ENCODE measurements around the gene NPM1. TPM values are rescaled to one million over a fixed set of nuclear protein-coding genes. Genes with fewer than 3 reads are reported as not detected.
"Not testable (repeated sequence)": the region's sequence is repeated elsewhere in the genome, so short reads cannot be mapped to it uniquely, and the experiment has no call there.

The NPM1 gene
- total RNA-seq, 4 donors from 2014 or later: 388 to 648 (median 553) TPM

- H3K27ac ChIP-seq (replicated peaks in 1 of 4): no peak overlapping the region
- DNase-seq (ENCODE audit: extremely low spot score): no peak
- intact Hi-C loops (cut with DNase I): no loop called here
- H3K4me1 ChIP-seq: peaks cover 10 to 41% (median 25%) of the 10 kb centered on the region in 4 donors
- peaks cover 53 to 98% (median 82%) of the 10 kb centered on the region in 4 donors for H3K36me3 ChIP-seq
- no peaks in the 10 kb centered on the region for H3K9me3 ChIP-seq
- H3K4me3 ChIP-seq: no peak overlapping the region
- H3K27me3 ChIP-seq: no peaks in the 10 kb centered on the region
- WGBS: 88% methylated on average over 2 of the region's 2 CpGs
- TF ChIP-seq POLR2A (IDR thresholded peaks at IDR 0.05; ENCODE audit: low read depth) (no peak), POLR2AphosphoS5 (IDR thresholded peaks at IDR 0.05) (no peak), CTCF (IDR thresholded peaks at IDR 0.05) (no peak), EP300 (IDR thresholded peaks at IDR 0.05) (no peak)
Measured at GRCh38 chr5:171397190-171397589, 9.5 kb downstream of the NPM1 start.

- WGBS: 94% methylated on average over 4 of the region's 4 CpGs
- DNase-seq (ENCODE audit: extremely low spot score): no peak
- H3K9me3 ChIP-seq: no peaks in the 10 kb centered on the region
- H3K36me3 ChIP-seq: peaks cover 49 to 94% (median 80%) of the 10 kb centered on the region in 4 donors
- H3K27me3 ChIP-seq: no peaks in the 10 kb centered on the region
- intact Hi-C loops (cut with DNase I): no loop called here
- H3K4me3 ChIP-seq: no peak overlapping the region
- no peak overlapping the region for H3K27ac ChIP-seq (replicated peaks in 1 of 4)
- peaks cover 10 to 38% (median 24%) of the 10 kb centered on the region in 4 donors for H3K4me1 ChIP-seq
- TF ChIP-seq POLR2AphosphoS5 (IDR thresholded peaks at IDR 0.05): no peak
- no peak for TF ChIP-seq EP300 (IDR thresholded peaks at IDR 0.05)
- TF ChIP-seq POLR2A (IDR thresholded peaks at IDR 0.05; ENCODE audit: low read depth): no peak
- no peak for TF ChIP-seq CTCF (IDR thresholded peaks at IDR 0.05)
Measured at GRCh38 chr5:171397599-171397998, 9.9 kb downstream of the NPM1 start.

GRCh38 chr5:171398660-171399059 is 11.0 kb downstream of the NPM1 start:
- H3K9me3 ChIP-seq; H3K27me3 ChIP-seq; H3K27ac ChIP-seq (replicated peaks in 1 of 4); intact Hi-C loops (cut with DNase I); DNase-seq (ENCODE audit: extremely low spot score); H3K4me3 ChIP-seq: not testable (repeated sequence)
- Histone ChIP-seq H3K4me1 (peaks cover 10 to 38% (median 24%) of the 10 kb centered on the region in 4 donors), H3K36me3 (peaks cover 49 to 84% (median 70%) of the 10 kb centered on the region in 4 donors)
- whole genome bisulfite sequencing: 89% methylated on average over 9 of the region's 9 CpGs

- Histone ChIP-seq H3K36me3 (peaks cover 41 to 75% (median 61%) of the 10 kb centered on the region in 4 donors), H3K4me1 (peaks cover 10 to 38% (median 23%) of the 10 kb centered on the region in 4 donors), H3K4me3 (no peak overlapping the region), H3K27ac (replicated peaks in 1 of 4) (no peak overlapping the region), H3K27me3 (no peaks in the 10 kb centered on the region), H3K9me3 (no peaks in the 10 kb centered on the region)
- WGBS: 80% methylated on average over 7 of the region's 7 CpGs
- intact Hi-C loops (cut with DNase I): no loop called here
- no peak for DNase-seq (ENCODE audit: extremely low spot score)
- TF ChIP-seq EP300 (IDR thresholded peaks at IDR 0.05) (no peak), POLR2A (IDR thresholded peaks at IDR 0.05; ENCODE audit: low read depth) (no peak), CTCF (IDR thresholded peaks at IDR 0.05) (no peak), POLR2AphosphoS5 (IDR thresholded peaks at IDR 0.05) (no peak)
Measured at GRCh38 chr5:171400169-171400568, 12.5 kb downstream of the NPM1 start.

GRCh38 chr5:171401167-171401947 is 13.7 kb downstream of the NPM1 start:
- no peak for DNase-seq (ENCODE audit: extremely low spot score)
- TF ChIP-seq POLR2A (IDR thresholded peaks at IDR 0.05; ENCODE audit: low read depth): no peak
- no peak for TF ChIP-seq CTCF (IDR thresholded peaks at IDR 0.05)
- TF ChIP-seq POLR2AphosphoS5 (IDR thresholded peaks at IDR 0.05): no peak
- TF ChIP-seq EP300 (IDR thresholded peaks at IDR 0.05): no peak
- WGBS: 92% methylated on average over 13 of the region's 13 CpGs
- Histone ChIP-seq H3K27ac (replicated peaks in 1 of 4) (no peak overlapping the region), H3K4me1 (peaks cover 10 to 35% (median 19%) of the 10 kb centered on the region in 4 donors), H3K4me3 (no peak overlapping the region), H3K36me3 (peaks cover 39 to 74% (median 61%) of the 10 kb centered on the region in 4 donors), H3K27me3 (no peaks in the 10 kb centered on the region), H3K9me3 (no peaks in the 10 kb centered on the region)
- intact Hi-C loops (cut with DNase I): no loop called here

- intact Hi-C loops (cut with DNase I): not testable (repeated sequence)
- peaks cover 38 to 74% (median 57%) of the 10 kb centered on the region in 4 donors for H3K36me3 ChIP-seq
Measured at GRCh38 chr5:171402751-171403150, 15.1 kb downstream of the NPM1 start.

More at GRCh38 chr5:171402751-171403150, 15.1 kb downstream of the NPM1 start:
- not testable (repeated sequence) for H3K9me3 ChIP-seq; H3K27me3 ChIP-seq; H3K27ac ChIP-seq (replicated peaks in 1 of 4); H3K4me3 ChIP-seq; DNase-seq (ENCODE audit: extremely low spot score)
- peaks cover 10 to 26% (median 16%) of the 10 kb centered on the region in 4 donors for H3K4me1 ChIP-seq
